Neuronal stem cell (in vitro differentiated cells): Measurements from ENCODE around the gene RAB6B.

Source experiments
- DNase-seq: peaks from one replicate; pipeline ENCODE4 v3.0.0-alpha.2; 2013; ENCODE audit warnings: low spot score
- H2AFZ ChIP-seq: one replicate; pipeline ENCODE4 v1.6.1; 2013; ENCODE audit warnings: mild to moderate bottlenecking, low read length, inconsistent platforms
- H2AK5ac ChIP-seq: 2 replicates; pipeline ENCODE4 v1.6.1; 2013; ENCODE audit warnings: low read depth, mild to moderate bottlenecking, inconsistent platforms, low read length, moderate library complexity, mixed read lengths
- H2BK120ac ChIP-seq: 2 replicates; pipeline ENCODE4 v1.6.1; 2013; ENCODE audit warnings: low read depth, mild to moderate bottlenecking, inconsistent platforms, low read length, moderate library complexity, mixed read lengths
- H2BK12ac ChIP-seq: one replicate; pipeline ENCODE4 v1.6.1; 2013; ENCODE audit warnings: low read length, inconsistent platforms
- H2BK15ac ChIP-seq: 2 replicates; pipeline ENCODE4 v1.6.1; 2013; ENCODE audit warnings: mild to moderate bottlenecking, low read length, inconsistent platforms, mixed read lengths
- H2BK5ac ChIP-seq: one replicate; pipeline ENCODE4 v1.6.1; 2013; ENCODE audit warnings: inconsistent platforms, mild to moderate bottlenecking, low read length, moderate library complexity
- H3K14ac ChIP-seq: one replicate; pipeline ENCODE4 v1.6.1; 2013; ENCODE audit warnings: low read length, inconsistent platforms
- H3K18ac ChIP-seq: 2 replicates; pipeline ENCODE4 v1.6.1; 2013; ENCODE audit warnings: low read length, inconsistent platforms
- H3K23ac ChIP-seq: 2 replicates; pipeline ENCODE4 v1.6.1; 2013; ENCODE audit warnings: low read depth, mild to moderate bottlenecking, mixed read lengths, low read length, inconsistent platforms; ENCODE audit not compliant: poor library complexity
- H3K27ac ChIP-seq: replicated peaks from 3 replicates; pipeline ENCODE4 v1.5.1; 2013; ENCODE audit warnings: low read length, inconsistent platforms
- H3K27me3 ChIP-seq, 3 experiments: 2 replicates each; pipeline ENCODE4 v1.6.1; 2013; ENCODE audit warnings: low read length in 3 of 3, mild to moderate bottlenecking in 2 of 3, inconsistent platforms in 1 of 3, low read depth in 1 of 3, mixed read lengths in 1 of 3, moderate library complexity in 1 of 3; ENCODE audit not compliant: control insufficient read depth in 3 of 3, insufficient read depth in 3 of 3
- H3K36me3 ChIP-seq, 2 donors: replicated peaks in 1 of 2; 2 replicates each; pipeline ENCODE4 v1.6.1; 2013; ENCODE audit warnings: low read length in 2 of 2; ENCODE audit not compliant: control insufficient read depth in 2 of 2, insufficient read depth in 2 of 2
- H3K4ac ChIP-seq: 2 replicates; pipeline ENCODE4 v1.6.1; 2013; ENCODE audit warnings: inconsistent platforms, mild to moderate bottlenecking, low read length, moderate library complexity
- H3K4me1 ChIP-seq, 2 donors: 1 replicate in 1 of 2; 2 replicates in 1 of 2; pipeline ENCODE4 v1.6.1; 2013; ENCODE audit warnings: low read length in 2 of 2, low read depth in 1 of 2; ENCODE audit not compliant: control insufficient read depth in 2 of 2, insufficient read depth in 1 of 2
- H3K4me2 ChIP-seq: one replicate; pipeline ENCODE4 v1.6.1; 2013; ENCODE audit warnings: mild to moderate bottlenecking, low read length, inconsistent platforms; ENCODE audit not compliant: insufficient read depth, poor library complexity, severe bottlenecking
- H3K4me3 ChIP-seq, 2 donors: 2 replicates each; pipeline ENCODE4 v1.5.1; 2013; ENCODE audit warnings: low read length in 2 of 2, mild to moderate bottlenecking in 2 of 2, inconsistent platforms in 1 of 2, moderate library complexity in 1 of 2
- H3K79me1 ChIP-seq: one replicate; pipeline ENCODE4 v1.6.1; 2013; ENCODE audit warnings: low read depth, mild to moderate bottlenecking, inconsistent platforms, low read length, moderate library complexity
- H3K9ac ChIP-seq: one replicate; pipeline ENCODE4 v1.6.1; 2013; ENCODE audit warnings: mild to moderate bottlenecking, low read depth, low read length, inconsistent platforms; ENCODE audit not compliant: poor library complexity
- H3K9me3 ChIP-seq, 2 donors: replicated peaks in 1 of 2; 2 replicates each; pipeline versions ENCODE3 to v1.6.1; 2013; ENCODE audit warnings: low read length in 2 of 2, mild to moderate bottlenecking in 2 of 2, inconsistent platforms in 1 of 2, low read depth in 1 of 2, mixed read lengths in 1 of 2, moderate library complexity in 1 of 2; ENCODE audit not compliant: control insufficient read depth in 2 of 2, insufficient read depth in 1 of 2
- H4K8ac ChIP-seq: one replicate; pipeline ENCODE4 v1.6.1; 2013; ENCODE audit warnings: low read depth, mild to moderate bottlenecking, inconsistent platforms, low read length, moderate library complexity
- H4K91ac ChIP-seq: one replicate; pipeline ENCODE4 v1.6.1; 2013; ENCODE audit warnings: low read length, low read depth, mild to moderate bottlenecking, inconsistent platforms; ENCODE audit not compliant: poor library complexity
- WGBS, 2 donors: extraction: QIAGEN DNeasy Blood & Tissue Kit; methylation state at CpG; one replicate each; pipeline ENCODE4 v1.1.7; 2013; ENCODE audit warnings: missing lambda C conversion rate in 2 of 2, mixed read lengths in 1 of 2; ENCODE audit not compliant: insufficient read length in 2 of 2, insufficient replicate concordance in 1 of 2; ENCODE audit errors: extremely low coverage in 2 of 2; 5-methylcytosine and 5-hydroxymethylcytosine counted together

The RAB6B gene

GRCh38 chr3:133905376-133905775 lies 9.7 kb upstream of the RAB6B start:
- H3K27me3 ChIP-seq: no peaks in the 10 kb centered on the region
- H4K91ac ChIP-seq: no peak overlapping the region
- H3K4me3 ChIP-seq: peak overlapping the region in 1 of 2 donors; percentile 25
- H3K9me3 ChIP-seq: no peaks in the 10 kb centered on the region
- no peak overlapping the region for H2BK12ac ChIP-seq
- no peak overlapping the region for H3K4me2 ChIP-seq
- no peak overlapping the region for H4K8ac ChIP-seq
- H3K18ac ChIP-seq: no peak overlapping the region
- no peak overlapping the region for H2AK5ac ChIP-seq
- no peak overlapping the region for H3K14ac ChIP-seq
- H3K4me1 ChIP-seq: no peaks in the 10 kb centered on the region
- H3K27ac ChIP-seq: no peak overlapping the region
- H3K23ac ChIP-seq: no peak overlapping the region
- no CpG with 5 or more reads among the region's 3 CpGs for WGBS, 2 donors
- no peak overlapping the region for H3K9ac ChIP-seq
- no peaks in the 10 kb centered on the region for H3K36me3 ChIP-seq
- H2BK15ac ChIP-seq: no peak overlapping the region
- H2BK5ac ChIP-seq: no peak overlapping the region
- no peak overlapping the region for H2AFZ ChIP-seq
- DNase-seq: no peak
- H3K79me1 ChIP-seq: no peaks in the 10 kb centered on the region
- H3K4ac ChIP-seq: no peak overlapping the region
- no peak overlapping the region for H2BK120ac ChIP-seq

GRCh38 chr3:133901847-133902246 lies 6.2 kb upstream of the RAB6B start:
- Histone ChIP-seq H2BK120ac (no peak overlapping the region), H2BK12ac (no peak overlapping the region), H3K4me2 (no peak overlapping the region), H3K9me3 (no peaks in the 10 kb centered on the region), H3K79me1 (no peaks in the 10 kb centered on the region), H2BK5ac (no peak overlapping the region), H4K91ac (no peak overlapping the region), H3K27me3 (peaks cover 0 to 14% (median 6%) of the 10 kb centered on the region in 3 experiments), H3K23ac (no peak overlapping the region), H3K9ac (no peak overlapping the region), H3K36me3 (no peaks in the 10 kb centered on the region), H2BK15ac (no peak overlapping the region), H3K4me3 (no peak overlapping the region), H2AK5ac (no peak overlapping the region), H3K4me1 (no peaks in the 10 kb centered on the region), H3K14ac (no peak overlapping the region), H3K27ac (no peak overlapping the region), H2AFZ (no peak overlapping the region), H3K4ac (no peak overlapping the region), H4K8ac (no peak overlapping the region), H3K18ac (no peak overlapping the region)
- DNase-seq: no peak
- no CpG with 5 or more reads among the region's 5 CpGs for WGBS, 2 donors

- no peak overlapping the region for H3K23ac ChIP-seq
- no peak overlapping the region for H4K8ac ChIP-seq
- no peak overlapping the region for H2BK5ac ChIP-seq
- H3K9me3 ChIP-seq: no peaks in the 10 kb centered on the region
- H2BK15ac ChIP-seq: no peak overlapping the region
- H3K27me3 ChIP-seq: peaks cover 0 to 22% (median 13%) of the 10 kb centered on the region in 3 experiments
- no peak overlapping the region for H2AK5ac ChIP-seq
- H2AFZ ChIP-seq: no peak overlapping the region
- no peak overlapping the region for H2BK120ac ChIP-seq
- H3K9ac ChIP-seq: no peak overlapping the region
- no peak overlapping the region for H3K4me2 ChIP-seq
- H3K36me3 ChIP-seq: no peaks in the 10 kb centered on the region
- H3K4ac ChIP-seq: no peak overlapping the region
- no CpG with 5 or more reads among the region's 1 CpG for WGBS, 2 donors
- no peak overlapping the region for H2BK12ac ChIP-seq
- no peaks in the 10 kb centered on the region for H3K79me1 ChIP-seq
- peaks cover 0 to 2% of the 10 kb centered on the region in 2 donors for H3K4me1 ChIP-seq
- no peak overlapping the region for H3K18ac ChIP-seq
- DNase-seq: no peak
- H4K91ac ChIP-seq: no peak overlapping the region
- H3K27ac ChIP-seq: no peak overlapping the region
- no peak overlapping the region for H3K14ac ChIP-seq
- H3K4me3 ChIP-seq: no peak overlapping the region
Measured at GRCh38 chr3:133901083-133901482, 5.4 kb upstream of the RAB6B start.

GRCh38 chr3:133899311-133899710 lies 3.6 kb upstream of the RAB6B start:
- Histone ChIP-seq H4K8ac (no peak overlapping the region), H3K4me2 (no peak overlapping the region), H3K27me3 (peaks cover 0 to 32% (median 15%) of the 10 kb centered on the region in 3 experiments), H2BK15ac (no peak overlapping the region), H3K23ac (no peak overlapping the region), H2BK5ac (no peak overlapping the region), H3K9ac (no peak overlapping the region), H3K4me1 (peaks cover 0 to 6% of the 10 kb centered on the region in 2 donors), H3K79me1 (no peaks in the 10 kb centered on the region), H3K4me3 (no peak overlapping the region), H2AK5ac (no peak overlapping the region), H4K91ac (no peak overlapping the region), H3K18ac (no peak overlapping the region), H3K27ac (no peak overlapping the region), H2BK12ac (no peak overlapping the region), H3K4ac (no peak overlapping the region), H3K9me3 (no peaks in the 10 kb centered on the region), H3K14ac (no peak overlapping the region), H2BK120ac (no peak overlapping the region), H2AFZ (no peak overlapping the region), H3K36me3 (no peaks in the 10 kb centered on the region)
- no peak for DNase-seq
